Heart left ventricle (tissue), 16 donors: ENCODE data around the gene EDRF1. TPM values are rescaled to one million over a fixed set of nuclear protein-coding genes. Genes with fewer than 3 reads are reported as not detected.

Experiments
- ATAC-seq, 4 donors: fragments of 200-7000 bp; cut with Tn5 transposase; one replicate each; pipeline ENCODE4 v1.9.1; 2020 to 2022; ENCODE audit warnings: moderate library complexity in 4 of 4, mild to moderate bottlenecking in 3 of 4, moderate number of reproducible peaks in 1 of 4
- DNase-seq, 5 donors: peaks; one replicate each; pipeline ENCODE4 v3.0.0-alpha.2; 2020
- H3K27ac ChIP-seq, 12 donors: fragments of 200-600 bp; sonication (generic) in 4 of 12; one replicate each; pipeline versions ENCODE4 v1.5.0 to v1.8.0; 2016 to 2022; ENCODE audit warnings: mild to moderate bottlenecking in 2 of 12
- H3K27me3 ChIP-seq, 9 donors: fragments of 200-600 bp; sonication (generic) in 2 of 9; one replicate each; pipeline versions ENCODE4 v1.5.1 to v1.8.0; 2016 to 2022; ENCODE audit warnings: mild to moderate bottlenecking in 3 of 9
- H3K36me3 ChIP-seq, 9 donors: fragments of 200-600 bp; sonication (generic) in 2 of 9; one replicate each; pipeline versions ENCODE4 v1.5.0 to v1.8.0; 2018 to 2022; ENCODE audit warnings: mild to moderate bottlenecking in 2 of 9
- H3K4me1 ChIP-seq, 12 donors: fragments of 200-600 bp; sonication (generic) in 4 of 12; one replicate each; pipeline versions ENCODE4 v1.5.0 to v1.8.0; 2016 to 2022; ENCODE audit warnings: mild to moderate bottlenecking in 3 of 12
- H3K4me3 ChIP-seq, 12 donors: fragments of 200-600 bp; sonication (generic) in 4 of 12; one replicate each; pipeline versions ENCODE4 v1.5.0 to v1.8.0; 2017 to 2022; ENCODE audit warnings: mild to moderate bottlenecking in 9 of 12, moderate library complexity in 4 of 12
- H3K9me3 ChIP-seq, 12 donors: fragments of 200-600 bp; sonication (generic) in 4 of 12; one replicate each; pipeline versions ENCODE4 v1.5.0 to v1.8.0; 2016 to 2022; ENCODE audit warnings: mild to moderate bottlenecking in 1 of 12
- CTCF ChIP-seq, 12 donors: fragments of 200-600 bp; sonication (generic) in 4 of 12; IDR thresholded peaks; one replicate each; pipeline versions ENCODE4 v1.5.0 to v1.8.0; 2018 to 2022; ENCODE audit warnings: antibody characterized with exemption in 12 of 12, mild to moderate bottlenecking in 5 of 12
- POLR2A ChIP-seq, 2 donors: fragments of 450-650 bp; IDR thresholded peaks; one replicate each; pipeline ENCODE4 v1.6.1; 2017; ENCODE audit warnings: antibody characterized with exemption in 2 of 2, mild to moderate bottlenecking in 2 of 2, moderate library complexity in 2 of 2
- WGBS, 4 donors: extraction: QIAGEN DNeasy Blood & Tissue Kit in 2 of 4; methylation state at CpG; one replicate each; pipeline versions ENCODE4 v1.1.5 to v1.1.7; 2013 to 2018; 5-methylcytosine and 5-hydroxymethylcytosine counted together
- intact Hi-C, 10 donors: fragments of 100-400 bp; cut with DNase I; formaldehyde crosslinking; loops; one replicate each; pipeline versions ENCODE4 v1.11.1 to v1.14.2; 2022
- polyA plus RNA-seq, 2 donors: library from polyadenylated mRNA; stranded (reverse); fragments of 200-250 nt; gene quantifications; one replicate each; pipeline ENCODE4 v1.2.3, GENCODE V29; 2013
- total RNA-seq, 9 donors: library from RNA; depleted of rRNA in 2 of 9; stranded (reverse); fragments of >200 nt in 2 of 9; fragmentation: NEBNext Ultra II Directional in 3 of 9; extraction: Animal tissue kit (Norgen Biotek cat#: 25700) in 3 of 9; gene quantifications; one replicate each; pipeline versions ENCODE4 v1.1.0 to v1.2.4, GENCODE V29; 2016 to 2023
- donor health status: ischemic (EF 13 %, LVEDD 7.1; RV severe dilation, severe dysfunction).
- donor health status: healthy with polysubstance abuse.
- donor health status: DM: no; HTN: yes; CAD: no.
- donor health status: DM: no; HTN: no; CAD: no.
- donor health status: ischemic (EF 25% LVEDD 6.9; RV normal size, moderate dysfunction).
- donor health status: ischemic (EF 25% LVEDD 5.7; RV mildly dilated, moderate dysfunction).
- donor health status: healthy.
- donor health status: DM: yes; HTN: yes; CAD: no.
- donor health status: ischemic (EF 35%, LVEDD 5.7; RV mildly dilated, moderate dysfunction).
- donor health status: nonischemic (EF 11% LVEDD 7.7; RV severe dilation, severe dysfunction).
- donor health status: DM: yes; HTN: yes; CAD: no.
- donor health status: PGD.
- donor health status: ischemic (EF 29% LVEDD 5.4; RV normal size, mild dysfunction).
- donor health status: nonischemic (EF 23%, LVEDD 6.1; RV moderate dilation, normal function).

Gene EDRF1
- total and polyA plus RNA-seq, 11 donors, result 6.9 to 13.9 (median 9.8) TPM

- Histone ChIP-seq H3K36me3 (peaks cover 0 to 91% (median 68%) of the 10 kb centered on the region in 9 donors), H3K4me3 (no peak overlapping the region), H3K4me1 (peaks cover 0 to 10% (median 1%) of the 10 kb centered on the region in 12 donors), H3K27ac (no peak overlapping the region), H3K9me3 (no peaks in the 10 kb centered on the region), H3K27me3 (no peaks in the 10 kb centered on the region)
- DNase-seq, result no peak
- TF ChIP-seq CTCF (IDR thresholded peaks at IDR 0.05) (no peak), POLR2A (IDR thresholded peaks at IDR 0.05) (no peak)
- intact Hi-C loops, result no loop called here
- 53 to 91% (median 64%) methylated on average over 5 of the region's 5 CpGs for WGBS, 4 donors
- no peak for ATAC-seq
Measured at GRCh38 chr10:125797994-125798662, 78.6 kb downstream of the EDRF1 start.

- TF ChIP-seq CTCF (IDR thresholded peaks at IDR 0.05) (no peak), POLR2A (IDR thresholded peaks at IDR 0.05) (no peak)
- WGBS, 4 donors, result 78 to 83% (median 82%) methylated on average over 8 of the region's 8 CpGs
- Histone ChIP-seq H3K4me3 (no peak overlapping the region), H3K9me3 (no peaks in the 10 kb centered on the region), H3K27ac (no peak overlapping the region), H3K27me3 (no peaks in the 10 kb centered on the region), H3K36me3 (peaks cover 0 to 86% (median 66%) of the 10 kb centered on the region in 9 donors), H3K4me1 (peaks cover 0 to 10% (median 1%) of the 10 kb centered on the region in 12 donors)
- ATAC-seq (no peak), DNase-seq (no peak)
- intact Hi-C loops, result loop anchor here in 1 of 10 donors (10.0 kb wide), 1 partner anchor 825 kb away; no protein-coding TSS in a partner anchor
Measured at GRCh38 chr10:125799451-125800182, 80.1 kb downstream of the EDRF1 start.

- no peaks in the 10 kb centered on the region for H3K9me3 ChIP-seq
- ATAC-seq, result no peak
- WGBS, 4 donors, result 90 to 100% (median 96%) methylated on average over 1 of the region's 1 CpG
- intact Hi-C loops, result loop anchor here in 1 of 10 donors (10.0 kb wide), 1 partner anchor 827 kb away; no protein-coding TSS in a partner anchor
- no peak overlapping the region for H3K4me3 ChIP-seq
- no peaks in the 10 kb centered on the region for H3K27me3 ChIP-seq
- H3K4me1 ChIP-seq, result no peaks in the 10 kb centered on the region
- no peak for DNase-seq
- TF ChIP-seq CTCF (IDR thresholded peaks at IDR 0.05), result no peak
- TF ChIP-seq POLR2A (IDR thresholded peaks at IDR 0.05), result no peak
- H3K36me3 ChIP-seq, result peaks cover 0 to 86% (median 77%) of the 10 kb centered on the region in 9 donors
- H3K27ac ChIP-seq, result no peak overlapping the region
Measured at GRCh38 chr10:125801574-125801973, 82.1 kb downstream of the EDRF1 start.

- intact Hi-C loops, result loop anchor here in 1 of 10 donors (10.0 kb wide), 1 partner anchor 827 kb away; no protein-coding TSS in a partner anchor
- TF ChIP-seq CTCF (IDR thresholded peaks at IDR 0.05) (no peak), POLR2A (IDR thresholded peaks at IDR 0.05) (no peak)
- Histone ChIP-seq H3K27me3 (no peaks in the 10 kb centered on the region), H3K36me3 (peaks cover 0 to 86% (median 78%) of the 10 kb centered on the region in 9 donors), H3K9me3 (no peaks in the 10 kb centered on the region), H3K4me3 (no peak overlapping the region), H3K27ac (no peak overlapping the region), H3K4me1 (no peaks in the 10 kb centered on the region)
- DNase-seq (no peak), ATAC-seq (no peak)
- WGBS, 4 donors, result 77 to 88% (median 81%) methylated on average over 4 to 5 of the region's 5 CpGs
Measured at GRCh38 chr10:125802131-125802530, 82.6 kb downstream of the EDRF1 start.
